Panc1 (cell line): ENCODE results near the gene TBC1D2B. TPM values are rescaled to one million over a fixed set of nuclear protein-coding genes. Genes with fewer than 3 reads are reported as not detected.

Source experiments
- ATAC-seq: fragments of 200-7000 bp; cut with Tn5 transposase; 2 replicates; pipeline ENCODE4 v1.9.1; 2020; ENCODE audit warnings: mild to moderate bottlenecking, moderate library complexity
- BruUV-seq: library from RNA; stranded (reverse); fragments of 400-500 nt; replicated peaks from 2 replicates; lab custom pipeline; 2021; lab: Mats Ljungman, UMichigan
- CTCF ChIA-PET: fragments of 300-600 bp; sonication (Branson Sonifier 250); formaldehyde crosslinking; loops from one replicate; lab custom pipeline; 2022; ENCODE audit warnings: antibody characterized with exemption; lab: Charles Lee
- POLR2A ChIA-PET: fragments of 300-600 bp; sonication (Branson Sonifier 250); formaldehyde crosslinking; loops from one replicate; lab custom pipeline; 2022; ENCODE audit warnings: antibody characterized with exemption; lab: Charles Lee
- DNase-seq: peaks from one replicate; pipeline ENCODE4 v3.0.0-alpha.2; 2010; ENCODE audit warnings: low read depth, low spot score
- H3K27ac ChIP-seq: 2 replicates; pipeline ENCODE4 v1.5.1; 2011; ENCODE audit warnings: mild to moderate bottlenecking, low read length, inconsistent platforms
- H3K27me3 ChIP-seq: fragments of 200-500 bp; sonication (Bioruptor generic); 2 replicates; pipeline ENCODE4 v1.6.0; 2014; ENCODE audit warnings: low read length, inconsistent platforms; ENCODE audit not compliant: control insufficient read depth, insufficient read depth
- H3K36me3 ChIP-seq: fragments of 200-500 bp; sonication (Bioruptor generic); 2 replicates; pipeline ENCODE4 v1.5.1; 2014; ENCODE audit warnings: inconsistent platforms, mild to moderate bottlenecking, low read length, moderate library complexity; ENCODE audit not compliant: control insufficient read depth, insufficient read depth
- H3K4me1 ChIP-seq: 2 replicates; pipeline ENCODE4 v1.5.1; 2011; ENCODE audit warnings: inconsistent platforms, mild to moderate bottlenecking, low read length, moderate library complexity; ENCODE audit not compliant: control insufficient read depth, insufficient read depth
- H3K4me3 ChIP-seq, 2 experiments: 2 replicates each; pipeline ENCODE4 v1.5.1; 2011 to 2012; ENCODE audit warnings: low read depth in 2 of 2, low read length in 2 of 2, mild to moderate bottlenecking in 2 of 2, inconsistent platforms in 1 of 2, moderate library complexity in 1 of 2
- H3K9me3 ChIP-seq: fragments of 200-500 bp; sonication (Bioruptor generic); 2 replicates; pipeline ENCODE4 v1.5.1; 2014; ENCODE audit warnings: low read depth, mild to moderate bottlenecking, inconsistent platforms, low read length, moderate library complexity; ENCODE audit not compliant: control insufficient read depth, insufficient read depth
- POLR2AphosphoS5 ChIP-seq: IDR thresholded peaks from 2 replicates; pipeline ENCODE4 v1.6.1; 2012; ENCODE audit warnings: mild to moderate bottlenecking, low read depth, low read length, moderate library complexity
- SIN3A ChIP-seq: IDR thresholded peaks from 2 replicates; pipeline ENCODE4 v1.6.1; 2012; ENCODE audit warnings: low read depth, mild to moderate bottlenecking, low read length, moderate library complexity, borderline replicate concordance; ENCODE audit not compliant: insufficient read depth
- TCF7L2 ChIP-seq: IDR thresholded peaks from 2 replicates; pipeline ENCODE4 v1.6.1; 2011; ENCODE audit warnings: mild to moderate bottlenecking, low read depth, low read length, inconsistent platforms
- in situ Hi-C: cut with HindIII; loops from 2 replicates; pipeline ENCODE4 v1.10.0; 2016; ENCODE audit warnings: low sequenced_read_pairs, low pct_unique_long_range_greater_than_20kb
- intact Hi-C: fragments of 100-400 bp; cut with micrococcal nuclease; formaldehyde crosslinking; loops from one replicate; pipeline ENCODE4 v1.10.0; 2022; ENCODE audit not compliant: unreplicated experiment
- total RNA-seq: library from RNA; stranded (reverse); gene quantifications from one replicate; pipeline ENCODE4 v1.2.1, GENCODE V29; 2021; ENCODE audit not compliant: unreplicated experiment
- TF ChIP-seq, protein P1 (sequence below), 2 experiments: IDR thresholded peaks; 2 replicates each; pipeline ENCODE4 v1.6.1; 2011 to 2012; ENCODE audit warnings: low read depth in 2 of 2, control low read depth in 1 of 2, low read length in 1 of 2, mild to moderate bottlenecking in 1 of 2, moderate library complexity in 1 of 2; ENCODE audit not compliant: insufficient read depth in 1 of 2
- TF ChIP-seq, protein P2 (sequence below): fragments of 450-650 bp; IDR thresholded peaks from 2 replicates; pipeline ENCODE4 v1.5.1; 2017; ENCODE audit warnings: mild to moderate bottlenecking

The TBC1D2B gene
- total RNA-seq, 1 experiment from 2014 or later, result 59.3 TPM

DNA sequence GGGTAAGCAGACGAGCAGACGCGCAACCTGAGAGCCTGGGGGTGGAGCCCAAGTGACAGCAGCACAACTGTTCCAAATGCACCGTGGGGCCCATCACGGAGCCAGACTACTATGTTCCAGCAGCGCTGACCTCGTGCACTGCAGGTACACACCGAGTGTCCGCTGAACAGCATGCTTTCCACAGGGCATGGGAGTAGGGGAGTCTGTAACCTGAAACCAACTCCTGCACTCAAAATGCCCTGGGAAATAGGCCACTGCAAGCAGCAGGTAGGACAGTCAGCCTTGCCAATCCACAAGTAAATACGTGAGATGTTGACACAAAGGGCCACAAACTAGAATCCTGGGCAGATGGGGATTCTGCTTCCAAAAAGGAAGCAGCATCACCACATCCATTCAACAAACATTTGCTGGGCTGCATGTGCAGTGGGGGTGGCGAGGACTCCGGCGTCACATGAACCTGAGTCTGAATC, 73.9 kb downstream of the TBC1D2B start:
- Histone ChIP-seq H3K27ac (no peak overlapping the region), H3K4me1 (0 out of 2 replicates have a peak, but pooled peaks cover 9% of the 10 kb centered on the region), H3K4me3 (no peak overlapping the region), H3K27me3 (no peaks in the 10 kb centered on the region), H3K9me3 (no peaks in the 10 kb centered on the region), H3K36me3 (peaks cover 2% of the 10 kb centered on the region; the same call in 1 of the 2 replicates)
- in situ Hi-C loops (no loop called here), intact Hi-C loops (no loop called here)
- TF ChIP-seq, protein P1, sequence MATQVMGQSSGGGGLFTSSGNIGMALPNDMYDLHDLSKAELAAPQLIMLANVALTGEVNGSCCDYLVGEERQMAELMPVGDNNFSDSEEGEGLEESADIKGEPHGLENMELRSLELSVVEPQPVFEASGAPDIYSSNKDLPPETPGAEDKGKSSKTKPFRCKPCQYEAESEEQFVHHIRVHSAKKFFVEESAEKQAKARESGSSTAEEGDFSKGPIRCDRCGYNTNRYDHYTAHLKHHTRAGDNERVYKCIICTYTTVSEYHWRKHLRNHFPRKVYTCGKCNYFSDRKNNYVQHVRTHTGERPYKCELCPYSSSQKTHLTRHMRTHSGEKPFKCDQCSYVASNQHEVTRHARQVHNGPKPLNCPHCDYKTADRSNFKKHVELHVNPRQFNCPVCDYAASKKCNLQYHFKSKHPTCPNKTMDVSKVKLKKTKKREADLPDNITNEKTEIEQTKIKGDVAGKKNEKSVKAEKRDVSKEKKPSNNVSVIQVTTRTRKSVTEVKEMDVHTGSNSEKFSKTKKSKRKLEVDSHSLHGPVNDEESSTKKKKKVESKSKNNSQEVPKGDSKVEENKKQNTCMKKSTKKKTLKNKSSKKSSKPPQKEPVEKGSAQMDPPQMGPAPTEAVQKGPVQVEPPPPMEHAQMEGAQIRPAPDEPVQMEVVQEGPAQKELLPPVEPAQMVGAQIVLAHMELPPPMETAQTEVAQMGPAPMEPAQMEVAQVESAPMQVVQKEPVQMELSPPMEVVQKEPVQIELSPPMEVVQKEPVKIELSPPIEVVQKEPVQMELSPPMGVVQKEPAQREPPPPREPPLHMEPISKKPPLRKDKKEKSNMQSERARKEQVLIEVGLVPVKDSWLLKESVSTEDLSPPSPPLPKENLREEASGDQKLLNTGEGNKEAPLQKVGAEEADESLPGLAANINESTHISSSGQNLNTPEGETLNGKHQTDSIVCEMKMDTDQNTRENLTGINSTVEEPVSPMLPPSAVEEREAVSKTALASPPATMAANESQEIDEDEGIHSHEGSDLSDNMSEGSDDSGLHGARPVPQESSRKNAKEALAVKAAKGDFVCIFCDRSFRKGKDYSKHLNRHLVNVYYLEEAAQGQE (IDR thresholded peaks at IDR 0.05; ENCODE audit: insufficient read depth in 1 of 2, low read depth in 2 of 2, low read length in 1 of 2), result no peak
- TF ChIP-seq, protein P2, sequence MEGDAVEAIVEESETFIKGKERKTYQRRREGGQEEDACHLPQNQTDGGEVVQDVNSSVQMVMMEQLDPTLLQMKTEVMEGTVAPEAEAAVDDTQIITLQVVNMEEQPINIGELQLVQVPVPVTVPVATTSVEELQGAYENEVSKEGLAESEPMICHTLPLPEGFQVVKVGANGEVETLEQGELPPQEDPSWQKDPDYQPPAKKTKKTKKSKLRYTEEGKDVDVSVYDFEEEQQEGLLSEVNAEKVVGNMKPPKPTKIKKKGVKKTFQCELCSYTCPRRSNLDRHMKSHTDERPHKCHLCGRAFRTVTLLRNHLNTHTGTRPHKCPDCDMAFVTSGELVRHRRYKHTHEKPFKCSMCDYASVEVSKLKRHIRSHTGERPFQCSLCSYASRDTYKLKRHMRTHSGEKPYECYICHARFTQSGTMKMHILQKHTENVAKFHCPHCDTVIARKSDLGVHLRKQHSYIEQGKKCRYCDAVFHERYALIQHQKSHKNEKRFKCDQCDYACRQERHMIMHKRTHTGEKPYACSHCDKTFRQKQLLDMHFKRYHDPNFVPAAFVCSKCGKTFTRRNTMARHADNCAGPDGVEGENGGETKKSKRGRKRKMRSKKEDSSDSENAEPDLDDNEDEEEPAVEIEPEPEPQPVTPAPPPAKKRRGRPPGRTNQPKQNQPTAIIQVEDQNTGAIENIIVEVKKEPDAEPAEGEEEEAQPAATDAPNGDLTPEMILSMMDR, result no peak
- no peak for TF ChIP-seq TCF7L2
- TF ChIP-seq SIN3A, result no peak
- TF ChIP-seq POLR2AphosphoS5, result no peak
- ChIA-PET POLR2A (no interaction called here), CTCF (interaction anchor here (0.6 kb wide), 1 partner anchor 35 kb away, joined by 6 read pairs; no protein-coding TSS in a partner anchor)
- no TSS peak for BruUV-seq
- ATAC-seq (no peak), DNase-seq (no peak)

GRCh38 chr15:78002996-78003395, 74.5 kb downstream of the TBC1D2B start:
- CTCF ChIA-PET, result interaction anchor here (0.6 kb wide), 1 partner anchor 34 kb away, joined by 6 read pairs; no protein-coding TSS in a partner anchor
- H3K9me3 ChIP-seq, result no peaks in the 10 kb centered on the region
- no peak for ATAC-seq
- H3K27ac ChIP-seq, result no peak overlapping the region
- H3K36me3 ChIP-seq, result peaks cover 2% of the 10 kb centered on the region; the same call in 1 of the 2 replicates
- TF ChIP-seq, protein P2, result no peak
- TF ChIP-seq POLR2AphosphoS5 (no peak), SIN3A (no peak), TCF7L2 (no peak)
- in situ Hi-C loops, result no loop called here
- DNase-seq, result no peak
- H3K4me1 ChIP-seq, result 0 out of 2 replicates have a peak, but pooled peaks cover 9% of the 10 kb centered on the region
- intact Hi-C loops, result no loop called here
- H3K27me3 ChIP-seq, result no peaks in the 10 kb centered on the region
- H3K4me3 ChIP-seq, result no peak overlapping the region
- no TSS peak for BruUV-seq
- POLR2A ChIA-PET, result no interaction called here
